ENCODE results near the gene UPB1. TPM values are rescaled to one million over a fixed set of nuclear protein-coding genes. Genes with fewer than 3 reads are reported as not detected.
A peak's percentile ranks its signal among the peaks of the same experiment; 100 is the strongest.
"Not testable (repeated sequence)": the region's sequence is repeated elsewhere in the genome, so short reads cannot be mapped to it uniquely, and the experiment has no call there.

Gene UPB1
- total and polyA plus RNA-seq, 12 donors: 0.32 to 3.7 (median 1.0) TPM

DNA sequence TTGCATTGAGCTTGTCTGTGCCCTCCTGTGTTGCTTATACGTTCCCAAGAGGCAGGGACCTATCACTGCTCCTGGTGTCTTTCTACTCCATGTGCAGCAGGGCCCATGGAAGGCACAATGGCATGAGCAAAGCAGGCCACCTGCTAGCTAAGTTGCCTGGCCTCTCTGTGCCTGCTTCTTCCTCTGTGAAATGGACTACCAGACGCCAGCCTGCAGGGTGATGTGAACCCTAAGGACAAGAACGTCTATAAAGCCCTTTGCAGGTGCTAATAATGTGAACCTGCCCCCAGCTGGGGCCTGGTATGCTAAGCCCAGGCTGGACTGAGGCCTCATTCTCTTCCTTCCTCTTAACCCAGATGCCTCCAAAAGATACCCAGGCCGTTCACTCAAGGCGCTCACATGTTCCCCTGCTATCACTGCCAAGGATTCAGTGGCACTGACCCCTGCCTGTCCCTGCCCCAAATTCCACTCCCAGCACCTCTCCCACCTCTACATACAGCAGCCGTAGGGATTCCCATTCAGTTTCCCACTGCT is 55.8 kb downstream of the UPB1 start:
- Histone ChIP-seq H3K4me3 (no peak overlapping the region), H3K36me3 (peaks cover 0 to 50% (median 25%) of the 10 kb centered on the region in 9 donors), H3K9me3 (no peaks in the 10 kb centered on the region), H3K4me1 (peaks cover 4 to 68% (median 53%) of the 10 kb centered on the region in 9 donors), H3K27me3 (no peaks in the 10 kb centered on the region), H3K27ac (peak overlapping the region in 9 of 10 donors; percentile 10 to 68 (median 46))
- 69 to 76% methylated on average over 6 of the region's 6 CpGs for WGBS, 2 donors
- TF ChIP-seq, protein P1, sequence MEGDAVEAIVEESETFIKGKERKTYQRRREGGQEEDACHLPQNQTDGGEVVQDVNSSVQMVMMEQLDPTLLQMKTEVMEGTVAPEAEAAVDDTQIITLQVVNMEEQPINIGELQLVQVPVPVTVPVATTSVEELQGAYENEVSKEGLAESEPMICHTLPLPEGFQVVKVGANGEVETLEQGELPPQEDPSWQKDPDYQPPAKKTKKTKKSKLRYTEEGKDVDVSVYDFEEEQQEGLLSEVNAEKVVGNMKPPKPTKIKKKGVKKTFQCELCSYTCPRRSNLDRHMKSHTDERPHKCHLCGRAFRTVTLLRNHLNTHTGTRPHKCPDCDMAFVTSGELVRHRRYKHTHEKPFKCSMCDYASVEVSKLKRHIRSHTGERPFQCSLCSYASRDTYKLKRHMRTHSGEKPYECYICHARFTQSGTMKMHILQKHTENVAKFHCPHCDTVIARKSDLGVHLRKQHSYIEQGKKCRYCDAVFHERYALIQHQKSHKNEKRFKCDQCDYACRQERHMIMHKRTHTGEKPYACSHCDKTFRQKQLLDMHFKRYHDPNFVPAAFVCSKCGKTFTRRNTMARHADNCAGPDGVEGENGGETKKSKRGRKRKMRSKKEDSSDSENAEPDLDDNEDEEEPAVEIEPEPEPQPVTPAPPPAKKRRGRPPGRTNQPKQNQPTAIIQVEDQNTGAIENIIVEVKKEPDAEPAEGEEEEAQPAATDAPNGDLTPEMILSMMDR (IDR thresholded peaks at IDR 0.05): no peak
- ATAC-seq: no peak
- DNase-seq: no peak
- intact Hi-C loops (cut with DNase I): loop anchor here in 1 of 10 donors (10.0 kb wide), 1 partner anchor 636 kb away; no protein-coding TSS in a partner anchor

DNA sequence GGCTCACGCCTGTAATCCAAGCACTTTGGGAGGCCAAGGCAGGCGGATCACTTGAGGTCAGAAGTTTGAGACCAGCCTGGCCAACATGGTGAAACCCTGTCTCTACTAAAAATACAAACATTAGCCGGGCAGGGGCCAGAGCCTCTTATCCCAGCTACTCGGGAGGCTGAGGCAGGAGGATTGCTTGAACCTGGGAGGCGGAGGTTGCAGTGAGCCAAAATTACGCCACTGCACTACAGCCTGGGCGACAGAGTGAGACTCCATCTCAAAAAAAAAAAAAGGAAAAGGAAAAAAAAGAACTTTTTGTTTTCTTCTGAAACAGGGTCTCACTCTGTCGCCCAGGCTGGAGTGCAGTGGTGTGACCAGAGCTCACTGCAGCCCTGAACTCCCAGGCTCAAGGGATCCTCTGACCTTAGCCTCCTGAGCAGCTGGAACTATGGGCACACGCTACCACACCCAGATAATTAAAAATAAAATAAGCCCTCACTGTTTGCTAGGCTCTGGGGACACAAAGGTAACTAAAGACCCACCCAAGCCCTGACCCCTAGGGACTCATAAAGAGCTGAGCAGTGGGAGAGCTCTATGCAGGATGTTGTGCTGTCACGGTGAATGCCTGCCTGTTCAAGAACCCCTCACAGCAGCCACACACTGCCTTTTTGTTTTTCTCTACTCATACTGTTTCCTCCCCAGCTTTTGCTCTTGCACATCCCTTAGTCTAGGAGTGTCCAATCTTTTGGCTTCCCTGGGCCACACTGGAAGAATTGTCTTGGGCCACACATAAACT is 57.6 kb downstream of the UPB1 start:
- WGBS, 2 donors: 84 to 85% methylated on average over 10 of the region's 10 CpGs
- not testable (repeated sequence) for ATAC-seq, DNase-seq, H3K9me3 ChIP-seq, H3K4me3 ChIP-seq, H3K27me3 ChIP-seq
- Histone ChIP-seq H3K4me1 (peaks cover 7 to 79% (median 68%) of the 10 kb centered on the region in 9 donors), H3K36me3 (peaks cover 0 to 36% (median 9%) of the 10 kb centered on the region in 9 donors), H3K27ac (peak overlapping the region in 7 of 10 donors; percentile 97 to 99 (median 98))
- intact Hi-C loops (cut with DNase I): loop anchor here in 1 of 10 donors (10.0 kb wide), 1 partner anchor 638 kb away; no protein-coding TSS in a partner anchor

DNA sequence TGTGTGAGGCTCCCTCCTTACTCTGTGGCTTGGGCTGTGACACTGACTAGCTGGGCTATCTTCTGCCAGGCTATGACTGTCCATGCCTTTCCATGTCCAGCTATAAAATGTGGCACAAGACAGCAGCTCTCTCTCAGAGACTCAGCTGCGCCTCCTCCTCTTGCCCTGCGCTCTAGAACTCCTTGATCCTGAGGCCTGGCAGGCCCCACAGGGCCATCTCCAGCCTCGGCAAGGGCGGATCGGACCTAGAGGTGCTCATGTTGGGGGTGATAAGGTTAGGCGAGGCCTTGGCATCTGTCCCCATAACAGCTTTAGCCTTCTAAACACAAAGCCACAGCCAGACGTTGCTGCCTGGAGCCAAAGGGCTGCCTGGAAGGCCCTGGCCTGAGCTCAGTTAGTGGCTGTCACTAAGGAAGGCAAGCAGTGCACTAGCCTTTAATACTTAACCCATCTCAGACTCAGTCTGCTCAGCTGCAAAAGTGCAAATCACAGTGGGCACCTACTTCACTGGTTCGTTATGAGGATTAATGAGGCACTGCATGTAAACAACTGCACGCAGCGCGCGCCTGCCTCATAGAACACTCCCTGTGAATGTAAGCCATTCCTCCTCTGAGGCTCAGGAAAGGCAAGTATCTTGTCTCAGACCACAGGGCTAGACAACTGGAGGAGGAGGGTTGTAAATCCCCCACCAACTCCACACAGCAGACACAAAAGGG is 58.6 kb downstream of the UPB1 start:
- no peaks in the 10 kb centered on the region for H3K27me3 ChIP-seq
- H3K9me3 ChIP-seq: no peaks in the 10 kb centered on the region
- ATAC-seq: peak in 3 of 8 donors; percentile 0 to 5 (median 1)
- H3K4me1 ChIP-seq: peaks cover 7 to 76% (median 69%) of the 10 kb centered on the region in 9 donors
- peak overlapping the region; percentile 84 to 99 (median 98) for H3K27ac ChIP-seq
- DNase-seq: peak; percentile 33 to 39
- peaks cover 0 to 36% (median 11%) of the 10 kb centered on the region in 9 donors for H3K36me3 ChIP-seq
- H3K4me3 ChIP-seq: peak overlapping the region; percentile 68 to 100 (median 92)
- TF ChIP-seq, protein P1 (IDR thresholded peaks at IDR 0.05): no peak
- intact Hi-C loops (cut with DNase I): loop anchor here in 1 of 10 donors (10.0 kb wide), 1 partner anchor 639 kb away; no protein-coding TSS in a partner anchor
- 29 to 35% methylated on average over 12 of the region's 12 CpGs for WGBS, 2 donors

DNA sequence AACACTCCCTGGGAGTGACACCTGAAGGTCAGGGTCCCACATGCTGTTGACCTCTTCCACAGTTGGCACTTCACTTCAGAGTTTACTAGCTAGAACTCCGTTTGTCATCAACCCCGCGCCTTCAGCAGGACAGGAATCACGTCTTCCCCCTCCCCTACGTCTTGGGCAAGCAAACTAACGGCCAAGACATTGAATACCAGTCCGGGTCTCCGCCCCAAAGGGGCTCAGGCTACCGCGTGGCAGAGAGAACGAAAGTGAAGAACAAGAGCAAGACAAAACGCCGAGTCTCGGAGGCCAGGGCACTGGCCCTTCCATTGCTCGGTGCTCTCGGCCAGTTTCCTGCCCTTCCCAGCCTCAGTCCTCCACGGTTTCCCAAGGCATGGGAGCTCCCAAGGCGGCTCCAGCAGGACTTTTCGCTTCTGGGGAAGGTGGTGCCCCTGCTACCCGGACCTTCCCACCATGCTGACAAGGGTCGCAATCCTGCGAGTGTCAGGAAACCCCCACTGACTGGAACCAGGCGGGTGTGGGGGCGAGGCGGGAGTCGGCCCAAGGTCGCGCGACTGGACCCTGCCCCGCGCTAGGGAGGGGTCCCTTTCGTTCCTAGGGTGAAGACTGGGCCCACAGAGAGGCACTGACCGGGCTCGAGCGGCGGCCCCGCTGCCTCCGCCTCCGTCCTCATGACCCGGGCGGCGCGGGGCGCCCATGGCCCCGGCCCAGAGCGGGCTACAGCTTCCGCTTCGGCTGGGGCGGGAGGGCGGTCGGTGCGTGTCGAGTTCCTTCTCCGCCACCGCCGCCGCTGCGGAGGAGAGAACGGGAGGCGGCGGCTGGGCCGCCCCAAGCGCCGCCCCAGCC is 59.4 kb downstream of the UPB1 start, which contains the start of gene GUCD1:
TSS of gene GUCD1 (minus strand) at position 826 of the 852 bp plus-strand sequence. CDS start at position 679, 147 bp downstream.
- ATAC-seq (peak in 2 of 8 donors; percentile 0 to 27), DNase-seq (no peak)
- peaks cover 0 to 37% (median 11%) of the 10 kb centered on the region in 9 donors for H3K36me3 ChIP-seq
- H3K4me3 ChIP-seq: peak within 1 kb of the TSS; percentile 68 to 100 (median 92)
- H3K27ac ChIP-seq: peak within 1 kb of the TSS; percentile 94 to 99 (median 98)
- WGBS, 2 donors: 0 to 1% methylated on average over 64 of the region's 64 CpGs
- H3K4me1 ChIP-seq: peaks cover 7 to 76% (median 70%) of the 10 kb centered on the region in 9 donors
- no peaks in the 10 kb centered on the region for H3K9me3 ChIP-seq
- H3K27me3 ChIP-seq: no peaks in the 10 kb centered on the region
- intact Hi-C loops (cut with DNase I): loop anchor here in 1 of 10 donors (10.0 kb wide), 1 partner anchor 640 kb away; no protein-coding TSS in a partner anchor
- TF ChIP-seq, protein P1 (IDR thresholded peaks at IDR 0.05): no peak

All from heart right ventricle (tissue), 16 donors.